SK-N-MC (cell line): ENCODE measurements around the gene KRTAP10-5.

Experiments used
- EZH2 ChIP-seq: fragments of 200-600 bp; sonication (generic); IDR thresholded peaks from one replicate; pipeline ENCODE4 v1.6.1; 2017; ENCODE audit warnings: antibody characterized with exemption
- FOXP2 ChIP-seq: optimal IDR thresholded peaks from 2 replicates; pipeline ENCODE3; 2011; ENCODE audit warnings: mild to moderate bottlenecking, moderate library complexity; ENCODE audit not compliant: insufficient read depth; ENCODE audit errors: extremely low read length, control extremely low read depth
- POLR2AphosphoS5 ChIP-seq: IDR thresholded peaks from 2 replicates; pipeline ENCODE4 v1.6.1; 2012; ENCODE audit warnings: mild to moderate bottlenecking, low read depth, low read length, borderline replicate concordance

DNA sequence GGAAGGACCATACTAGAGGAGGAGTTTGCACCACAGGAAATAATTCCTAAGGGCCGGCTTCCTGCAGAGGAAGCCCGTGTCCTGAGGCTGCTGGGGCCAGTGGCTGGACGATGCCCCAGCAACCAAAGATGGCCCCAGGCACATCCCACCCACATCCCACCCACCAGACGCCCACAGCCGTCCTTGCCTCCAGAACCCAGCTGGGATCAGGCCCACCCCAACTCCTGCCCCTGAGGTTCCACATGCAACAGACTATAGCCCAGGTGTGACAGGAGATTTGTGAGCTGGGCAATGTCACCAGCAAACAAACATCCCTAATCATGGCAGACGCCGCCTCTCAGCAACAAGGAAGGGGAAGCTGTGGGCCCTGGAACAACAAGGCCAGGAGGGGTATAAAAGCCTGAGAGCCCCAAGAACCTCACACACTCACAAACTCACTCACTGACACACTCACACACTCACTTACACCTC lies 46.3 kb upstream of the KRTAP10-5 start, which contains the start of gene KRTAP10-9:
- TF ChIP-seq POLR2AphosphoS5 (no peak), EZH2 (no peak), FOXP2 (no peak)
